Right kidney (tissue), 1 donor: ENCODE measurements around the gene PDE9A.

Experiments used
- DNase-seq: peaks from one replicate; pipeline ENCODE4 v3.0.0-alpha.2; 2016

Gene PDE9A

DNA sequence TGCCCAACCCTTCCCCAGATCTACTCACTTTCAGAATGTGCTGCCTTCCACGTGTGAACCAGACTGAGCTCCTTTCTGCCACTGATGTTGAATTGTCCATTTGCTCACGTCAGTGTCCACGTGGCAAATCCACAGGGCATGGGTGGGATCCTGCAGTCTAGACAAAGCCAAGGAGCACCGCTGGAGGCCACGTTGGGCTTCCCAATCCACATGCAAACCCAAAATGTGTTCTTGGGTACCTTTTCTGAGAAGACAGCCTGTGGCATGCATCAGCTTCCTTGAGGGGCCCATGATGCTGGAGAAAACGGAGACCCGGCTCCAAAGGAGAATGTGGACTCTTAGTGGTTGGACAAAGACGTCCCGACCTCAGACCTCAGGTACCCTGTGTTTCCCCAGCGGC is 87.6 kb downstream of the PDE9A start:
- DNase-seq = no peak

DNA sequence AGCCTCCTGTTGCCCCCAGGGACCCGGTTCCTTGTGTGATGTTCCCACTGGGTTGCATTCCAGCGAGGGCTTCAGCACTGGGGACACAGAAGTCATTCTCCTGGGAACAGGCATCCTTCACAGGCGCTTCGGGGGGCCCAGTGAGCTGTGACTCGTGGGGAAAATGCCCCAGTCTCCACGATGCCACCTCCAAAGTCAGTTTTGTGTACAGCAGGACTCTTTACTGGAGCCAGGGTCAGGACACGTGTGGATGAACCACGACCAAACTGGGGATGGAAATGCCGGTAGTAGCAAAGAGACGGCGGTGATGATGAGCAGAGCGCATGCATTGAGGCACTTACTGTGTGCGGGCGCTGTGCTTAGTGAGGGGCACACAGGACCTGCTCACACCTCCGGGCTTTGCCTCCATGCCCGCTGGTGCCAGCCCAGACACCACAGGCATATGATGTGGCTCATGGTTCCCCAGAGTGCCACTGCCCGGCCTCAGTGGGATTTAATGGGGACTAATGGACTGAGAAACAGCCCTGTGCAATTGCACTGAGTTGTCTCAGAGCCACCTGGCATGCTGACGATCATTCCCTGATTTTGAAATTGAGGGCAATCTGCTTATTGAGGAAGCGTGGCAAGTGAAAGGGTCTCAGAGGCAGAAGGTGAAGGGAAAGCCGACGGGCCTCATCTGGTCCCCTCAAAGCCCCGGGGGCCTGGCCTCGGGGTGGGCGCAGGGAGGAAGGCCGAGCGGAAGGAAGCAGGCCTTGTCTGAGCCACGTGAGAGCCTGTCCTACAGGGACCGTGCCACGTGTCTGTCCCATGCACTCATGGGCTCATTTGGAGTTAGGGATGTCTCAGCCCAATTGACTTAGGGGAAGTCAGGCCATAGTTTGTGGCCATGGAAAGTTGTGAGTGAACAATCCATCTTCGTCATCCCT is 91.4 kb downstream of the PDE9A start:
- no peak for DNase-seq

DNA sequence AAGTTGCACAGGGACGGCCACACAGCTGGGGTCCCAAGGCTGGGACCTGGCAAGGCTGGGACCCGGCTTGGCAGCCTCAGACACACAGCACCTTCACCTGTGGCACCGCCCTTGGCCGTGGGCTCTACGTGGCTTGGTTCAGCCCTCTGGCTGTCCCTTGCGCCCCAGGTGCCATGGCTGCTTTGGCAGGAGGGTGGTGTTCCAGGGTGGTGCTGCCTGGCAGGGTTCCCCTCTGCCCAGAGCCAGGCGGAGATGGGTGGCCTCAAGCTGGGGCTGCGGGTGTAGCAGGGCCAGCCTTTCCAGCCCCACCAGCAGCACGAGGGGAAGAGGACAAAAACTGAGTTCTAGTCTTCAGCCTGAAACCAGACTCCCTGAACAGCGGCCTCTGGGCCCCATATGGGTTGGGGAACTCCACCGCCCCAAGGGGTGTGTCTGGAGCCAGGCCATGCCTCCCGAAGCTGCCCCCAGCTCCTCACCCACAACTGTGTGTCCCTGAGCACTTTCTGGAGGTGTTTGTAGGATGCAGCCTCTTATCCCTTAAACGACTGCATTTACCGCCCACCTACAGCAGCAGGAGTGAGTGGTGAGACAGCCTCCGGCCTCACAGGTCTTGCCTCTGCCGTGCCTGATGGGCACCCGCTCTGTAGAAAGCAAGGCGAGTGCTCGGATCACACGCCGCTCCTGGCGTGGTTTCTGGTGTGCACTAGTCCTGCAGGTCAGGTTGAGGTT is 92.3 kb downstream of the PDE9A start:
- DNase-seq = no peak

DNA sequence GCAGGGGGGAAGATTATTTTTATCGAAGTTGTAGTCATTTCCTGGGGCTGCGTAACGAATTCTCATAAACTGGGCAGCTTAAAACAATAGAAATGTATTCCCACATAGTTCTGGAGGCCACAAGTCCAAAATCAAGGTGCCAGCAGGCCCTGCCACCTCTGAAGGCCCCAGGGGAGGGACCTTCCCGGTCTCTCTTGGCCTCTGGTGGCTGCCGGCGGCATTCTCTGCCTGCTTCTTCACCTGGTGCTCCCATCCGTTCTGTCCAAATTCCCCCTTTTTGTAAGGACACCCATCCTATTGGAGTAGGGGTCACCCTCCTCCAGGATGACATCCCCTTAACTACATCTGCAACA is 92.8 kb downstream of the PDE9A start:
- no peak for DNase-seq

DNA sequence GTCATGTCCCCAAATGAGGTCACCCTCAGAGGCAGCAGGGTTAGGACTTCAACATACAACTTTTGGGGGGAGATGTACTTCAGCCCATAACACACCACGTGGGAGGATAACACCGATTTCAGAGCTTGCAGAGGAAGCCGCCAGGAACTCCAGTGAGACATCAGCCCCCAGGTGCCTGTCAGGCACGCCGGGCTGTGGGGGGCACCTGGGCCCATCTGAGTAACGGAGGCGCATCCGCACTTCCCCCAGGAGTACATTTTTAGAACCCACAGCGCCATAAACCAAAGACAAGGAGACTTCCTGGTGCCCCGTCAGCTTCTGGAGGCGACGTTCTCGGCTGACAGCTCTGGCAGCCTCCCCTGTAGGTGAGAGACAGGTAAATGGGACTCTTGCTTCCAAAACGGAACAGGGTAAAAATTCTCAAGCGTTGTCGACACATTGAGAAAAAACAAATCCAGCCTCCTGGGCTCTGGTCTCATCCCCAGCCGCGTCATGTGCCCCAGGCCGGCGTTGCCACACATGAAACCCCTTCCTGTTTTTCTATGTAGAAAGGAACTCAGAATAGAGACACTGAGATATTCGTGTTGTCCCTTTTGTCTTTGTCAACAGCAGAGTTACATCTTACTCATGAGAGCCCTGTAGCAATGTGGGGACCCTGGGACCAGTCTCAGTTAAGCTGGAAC is 93.3 kb downstream of the PDE9A start:
- DNase-seq = no peak

DNA sequence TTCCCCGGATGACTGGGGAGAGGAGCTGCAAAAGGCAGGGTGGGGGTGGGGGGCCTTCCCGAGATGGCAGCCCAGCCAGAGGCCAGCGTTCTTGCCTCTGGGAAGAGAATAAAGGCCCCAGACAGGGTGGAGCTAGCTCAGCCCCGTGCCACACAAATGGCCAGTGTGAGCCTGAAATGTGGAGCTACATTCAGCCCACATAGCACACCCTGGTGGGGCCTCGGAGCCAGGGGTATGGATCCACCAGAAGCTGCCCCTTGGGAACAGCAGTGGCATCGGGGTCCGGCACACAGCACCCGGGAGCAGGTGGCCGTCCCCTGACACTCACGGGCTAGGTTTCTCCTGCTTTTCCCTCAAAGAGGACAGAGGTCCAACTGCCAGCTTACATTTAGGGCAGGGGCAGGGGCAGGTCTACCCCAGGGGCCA is 93.9 kb downstream of the PDE9A start:
- DNase-seq = no peak

DNA sequence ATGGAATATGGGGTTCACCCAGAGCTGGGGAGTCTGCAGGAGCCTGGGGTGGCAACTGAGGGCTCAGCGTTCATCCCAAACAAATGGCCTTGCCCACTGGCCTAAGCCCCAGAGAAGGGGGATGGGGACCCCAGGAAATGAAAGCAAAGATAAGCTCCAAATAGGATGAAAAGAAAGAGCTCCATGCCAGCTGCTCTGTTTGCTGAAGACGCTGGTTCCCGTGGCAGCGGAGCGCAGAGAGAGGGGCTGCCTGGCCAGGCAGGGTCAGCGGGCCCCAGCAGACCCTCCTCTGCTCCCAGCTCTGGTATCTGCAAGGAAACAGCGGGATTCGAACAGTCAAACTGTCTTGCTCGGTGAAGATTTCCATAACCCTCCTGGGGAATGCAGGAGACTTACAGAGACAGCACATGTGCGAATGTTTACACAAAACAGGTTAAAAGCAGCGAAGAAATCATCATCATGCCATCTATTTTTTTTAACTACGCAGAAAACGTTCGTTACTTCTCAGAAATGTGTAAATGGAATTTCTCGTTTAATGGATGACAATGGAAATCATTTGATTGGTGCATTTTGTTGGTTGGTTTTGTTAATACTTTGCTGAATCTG is 94.4 kb downstream of the PDE9A start:
- no peak for DNase-seq

DNA sequence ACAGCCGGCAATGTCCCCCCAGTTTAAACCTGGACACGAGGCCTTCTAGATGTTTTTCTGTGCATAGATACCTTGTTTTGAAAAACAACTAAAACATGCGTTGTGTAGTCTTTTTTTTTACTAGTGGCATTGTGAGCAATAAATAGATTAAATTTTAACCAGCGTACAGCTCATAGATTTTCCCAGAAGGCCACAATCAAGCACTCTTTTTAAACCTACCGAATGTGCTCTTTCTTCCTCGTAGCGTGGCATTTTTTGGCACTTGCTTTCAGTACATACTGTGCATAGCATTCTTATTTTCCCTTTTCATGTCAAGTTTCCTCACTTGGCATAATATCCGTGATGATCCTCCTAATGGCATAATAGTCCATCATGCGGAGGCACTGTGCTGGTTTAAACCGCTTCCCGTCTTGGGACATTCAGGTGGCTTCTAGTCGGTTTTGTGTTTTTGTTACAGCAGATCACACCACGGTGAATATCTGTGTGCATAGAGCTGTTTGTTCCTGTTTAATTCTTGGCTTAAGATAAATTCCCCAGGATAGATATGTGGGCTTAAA is 95.3 kb downstream of the PDE9A start:
- DNase-seq = no peak

DNA sequence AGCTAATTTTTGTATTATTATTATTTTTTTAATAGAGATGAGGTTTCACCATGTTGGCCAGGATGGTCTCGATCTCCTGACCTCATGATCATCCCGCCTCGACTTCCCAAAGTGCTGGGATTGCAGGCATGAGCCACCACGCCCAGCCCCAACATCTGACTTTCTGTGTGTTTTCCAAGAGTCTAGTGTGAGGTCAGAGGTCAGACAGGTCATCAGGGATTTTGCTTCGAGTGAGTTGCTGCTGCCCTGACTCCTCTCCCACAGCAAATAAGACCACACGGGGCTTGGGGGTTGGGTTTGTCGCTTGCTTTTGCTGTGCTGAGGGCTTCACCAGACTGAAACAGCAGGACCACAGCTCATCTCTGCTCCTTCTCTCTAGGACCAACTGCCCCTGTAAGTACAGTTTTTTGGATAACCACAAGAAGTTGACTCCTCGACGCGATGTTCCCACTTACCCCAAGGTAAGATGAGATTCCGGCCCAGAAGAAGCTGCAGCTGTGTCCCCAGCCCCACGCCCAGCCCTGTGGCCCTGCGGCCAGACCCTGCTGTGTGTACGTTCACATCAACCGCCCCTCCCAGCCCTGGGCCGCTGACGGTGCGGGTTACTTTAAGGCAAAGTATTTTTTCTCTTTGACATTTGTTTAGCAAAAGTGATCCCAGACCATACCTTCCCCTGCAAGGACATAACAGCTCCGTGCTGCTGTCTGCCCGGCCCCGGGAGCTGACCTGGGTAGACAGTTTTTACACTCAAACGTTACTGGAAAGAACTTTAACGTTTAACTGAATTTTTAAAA is 97.5 kb downstream of the PDE9A start:
- no peak for DNase-seq

DNA sequence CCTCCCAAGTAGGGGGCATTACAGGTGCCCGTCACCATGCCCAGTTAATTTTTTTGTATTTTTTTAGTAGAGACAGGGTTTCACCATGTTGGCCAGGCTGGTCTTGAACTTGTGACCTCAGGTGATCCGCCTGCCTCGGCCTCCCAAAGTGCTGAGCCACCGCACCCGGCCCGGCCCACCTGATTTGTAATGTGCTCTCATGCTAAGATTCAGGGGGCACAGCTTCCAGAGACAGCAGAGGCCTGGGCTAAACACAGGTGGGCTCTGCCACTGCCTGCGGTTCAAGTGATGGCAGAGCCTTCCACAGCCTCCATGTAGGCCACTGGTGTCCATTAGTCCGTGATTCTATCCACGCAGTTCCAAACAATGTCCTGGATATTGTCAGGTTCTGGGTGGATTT is 98.4 kb downstream of the PDE9A start:
- DNase-seq = no peak

DNA sequence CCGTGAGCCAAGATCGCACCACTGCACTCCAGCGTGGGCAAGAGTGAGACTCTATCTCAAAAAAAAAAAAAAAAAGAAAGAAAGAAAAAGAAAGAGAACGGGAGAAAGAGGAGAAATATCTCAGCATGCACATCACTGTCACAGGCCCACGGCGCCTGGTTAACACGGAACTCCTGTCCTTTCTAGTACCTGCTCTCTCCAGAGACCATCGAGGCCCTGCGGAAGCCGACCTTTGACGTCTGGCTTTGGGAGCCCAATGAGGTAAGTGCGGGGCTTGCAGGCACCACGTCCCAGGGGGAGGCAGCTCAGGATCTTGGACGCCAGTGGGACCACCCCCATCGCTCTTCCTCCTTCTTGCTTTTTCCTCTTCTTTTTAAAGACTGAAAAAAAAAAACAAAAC is 100.4 kb downstream of the PDE9A start:
- DNase-seq = no peak

DNA sequence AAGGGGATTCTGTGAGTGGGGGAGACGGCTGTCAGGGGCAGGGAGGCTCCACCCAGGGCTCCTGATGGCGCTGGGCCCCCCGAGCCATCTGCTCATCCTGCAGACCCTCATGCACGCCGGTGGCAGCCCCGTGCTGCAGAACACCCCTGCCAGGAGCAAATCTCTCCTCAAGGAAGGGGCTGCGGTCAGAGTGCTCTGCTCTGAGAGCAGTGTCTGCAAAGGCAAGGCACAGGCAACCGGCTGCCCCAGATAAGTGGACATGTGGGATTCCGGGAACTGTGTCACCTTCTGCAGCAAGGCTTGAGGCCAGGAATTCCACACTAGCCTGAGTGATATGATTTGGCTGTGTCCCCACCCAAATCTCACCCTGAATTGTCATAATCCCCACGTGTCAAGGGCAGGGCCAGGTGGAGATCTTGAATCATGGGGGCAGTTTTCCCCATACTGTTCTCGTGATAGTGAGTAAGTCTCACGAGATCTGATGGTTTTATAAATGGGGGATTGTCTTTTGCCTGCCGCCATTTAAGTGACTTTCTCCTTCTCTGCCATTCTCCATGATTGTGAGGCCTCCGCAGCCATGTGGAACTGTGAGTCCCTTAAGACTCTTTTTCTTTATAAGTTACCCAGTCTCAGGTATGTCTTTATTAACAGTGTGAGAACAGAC is 101.0 kb downstream of the PDE9A start:
- no peak for DNase-seq

DNA sequence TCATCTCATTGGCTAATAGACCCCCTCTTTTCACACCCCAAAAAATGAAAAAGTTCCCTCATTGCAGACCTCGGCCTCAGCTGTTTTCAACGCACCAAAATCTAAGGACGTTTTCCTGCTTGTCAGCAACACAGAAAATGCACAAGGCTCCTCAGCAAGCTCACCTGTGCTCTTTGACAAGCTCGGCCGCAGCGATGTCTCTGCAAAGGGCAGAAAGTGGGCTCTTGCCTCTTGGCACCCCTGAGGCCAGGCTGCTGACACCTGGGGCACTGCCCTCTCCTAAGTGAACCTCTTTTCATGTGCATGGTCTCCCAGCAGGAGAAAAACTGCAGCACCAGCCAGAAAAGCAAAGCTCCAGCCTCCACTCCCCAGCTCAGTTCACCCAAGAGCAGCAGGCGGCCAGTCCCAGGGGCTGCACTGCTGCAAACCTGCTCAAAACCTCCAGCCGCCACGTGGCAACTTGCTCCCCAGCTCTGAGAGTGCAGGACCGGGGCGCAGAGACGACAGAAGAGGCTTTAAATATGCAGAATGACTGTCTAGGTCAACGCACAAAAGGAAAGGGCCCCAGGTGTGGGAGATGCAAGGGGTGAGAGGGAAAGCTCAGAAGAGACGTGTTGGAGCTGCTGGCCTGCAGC is 101.7 kb downstream of the PDE9A start:
- no peak for DNase-seq

DNA sequence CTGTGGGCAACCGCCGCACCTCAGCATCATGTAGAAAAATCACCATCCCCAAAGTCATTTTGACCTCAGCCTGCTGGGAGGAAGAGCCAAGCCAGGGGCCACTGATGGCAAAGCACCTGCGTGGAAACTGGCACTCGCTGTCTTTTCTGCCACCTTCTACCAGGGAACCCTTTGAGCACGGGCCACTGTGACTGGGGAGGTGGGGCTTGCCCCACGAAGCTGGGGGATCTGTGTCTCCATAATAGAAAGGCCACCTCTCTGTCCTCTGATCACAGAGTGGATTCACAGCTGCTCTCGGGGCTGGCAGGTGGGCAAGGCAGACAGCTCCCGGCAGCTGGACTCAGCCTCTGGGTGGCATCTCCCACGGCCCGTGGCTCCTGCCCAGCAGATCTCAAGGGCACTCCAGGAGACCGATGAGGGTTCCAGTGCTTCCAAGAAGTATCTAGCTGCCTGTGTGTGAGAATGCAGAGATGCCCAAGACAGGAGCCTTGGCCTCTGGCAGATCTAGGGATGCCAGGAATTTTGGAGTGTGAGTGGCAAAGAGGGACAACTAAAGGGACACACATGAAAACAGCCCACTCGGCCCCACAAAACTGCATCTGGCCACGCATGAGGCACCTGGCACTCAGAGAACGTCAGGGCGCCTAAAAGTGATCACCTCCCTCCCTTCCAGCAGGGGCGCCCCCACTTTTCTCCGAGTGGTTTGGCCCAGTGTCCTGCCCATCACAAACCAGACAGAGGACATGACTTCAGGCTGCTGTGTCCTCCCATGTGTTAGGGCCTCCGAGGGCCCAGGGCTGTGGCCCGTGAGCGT is 102.6 kb downstream of the PDE9A start:
- DNase-seq = no peak

DNA sequence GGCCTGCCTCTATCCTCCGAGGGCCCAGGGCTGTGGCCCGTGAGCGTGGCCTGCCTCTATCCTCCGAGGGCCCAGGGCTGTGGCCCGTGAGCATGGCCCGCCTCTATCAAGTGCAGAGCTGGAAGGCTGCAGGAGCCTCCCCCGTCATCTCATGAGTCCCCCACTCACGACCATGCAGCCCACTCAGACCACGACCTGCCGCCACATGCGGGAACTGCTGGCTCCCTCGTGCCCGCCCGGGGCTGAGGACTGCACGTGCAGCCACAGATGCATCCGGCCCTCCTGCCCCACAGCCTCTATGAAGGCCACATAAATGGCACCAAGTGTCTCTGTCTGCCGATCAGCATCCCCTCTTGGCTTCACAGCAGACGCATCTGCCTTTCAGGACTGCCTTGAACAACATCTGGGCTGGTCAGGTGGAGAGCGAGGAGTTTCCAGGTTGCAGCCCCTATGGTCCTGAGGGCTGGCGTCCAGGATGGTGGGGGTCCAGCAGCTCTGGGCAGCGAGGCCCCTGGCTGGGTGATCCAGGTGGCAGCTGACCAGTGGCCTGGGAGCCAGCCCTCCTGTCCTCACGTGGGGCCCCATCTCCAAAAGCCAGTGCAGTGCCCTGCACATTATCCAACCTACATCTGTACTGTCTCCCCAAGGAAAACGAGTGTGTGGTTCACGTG is 103.3 kb downstream of the PDE9A start:
- DNase-seq = no peak

DNA sequence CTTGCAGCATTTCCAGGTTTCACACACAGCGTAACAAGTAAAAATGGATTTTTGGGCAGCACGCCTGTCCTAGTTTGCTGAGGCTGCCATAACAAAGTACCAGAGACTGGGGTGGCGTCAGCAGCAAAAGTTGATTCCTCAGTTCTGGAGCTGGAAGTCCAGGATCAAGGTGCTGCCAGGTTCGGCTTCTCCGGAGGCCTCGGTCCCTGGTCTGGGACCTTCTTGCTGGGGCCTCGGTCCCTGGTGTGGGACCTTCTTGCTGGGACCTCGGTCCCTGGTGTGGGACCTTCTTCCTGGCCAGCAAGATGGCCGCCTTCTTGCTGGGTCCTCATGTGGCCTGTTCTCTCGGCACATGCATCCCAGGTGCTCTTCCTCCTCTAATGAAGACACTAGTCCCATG is 104.0 kb downstream of the PDE9A start:
- DNase-seq = no peak

DNA sequence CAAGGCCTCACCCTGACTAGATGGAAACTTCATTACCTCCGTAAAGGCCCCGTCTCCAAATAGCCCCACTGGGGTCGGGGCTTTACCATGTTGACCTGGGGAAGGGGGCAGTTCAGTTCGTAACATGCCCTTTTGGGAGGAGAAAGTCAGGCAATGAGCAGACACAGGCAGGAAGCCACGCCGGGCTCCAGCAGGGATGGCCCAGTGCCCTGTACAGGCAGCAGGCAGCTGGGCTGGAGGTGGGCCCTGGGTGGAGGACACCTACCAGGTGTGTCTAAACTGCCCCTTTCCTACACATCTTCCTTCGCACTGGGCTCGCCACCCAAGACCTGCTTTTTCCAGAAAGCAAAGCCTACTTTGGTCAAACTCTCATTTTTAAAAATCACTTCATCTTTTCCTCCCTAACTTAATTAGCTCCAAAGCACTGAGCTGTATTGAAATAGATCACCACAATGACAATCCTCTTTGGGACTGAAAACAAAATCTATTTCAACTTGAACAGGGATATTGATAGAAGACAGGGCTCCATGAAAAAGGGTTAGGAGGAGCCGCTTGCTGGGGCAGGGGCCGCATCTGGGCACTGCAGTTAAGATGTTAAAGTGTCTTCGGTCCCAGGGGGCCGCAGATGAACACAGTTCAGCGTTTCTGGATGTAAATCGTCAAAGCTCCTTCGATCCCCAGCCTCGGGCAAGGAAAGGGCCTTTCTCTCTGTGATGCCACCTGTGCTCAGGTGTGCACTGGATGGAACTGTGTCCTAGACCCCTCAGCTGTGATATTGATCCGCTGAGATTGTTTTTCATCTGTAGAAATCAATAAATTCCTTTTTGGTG is 104.6 kb downstream of the PDE9A start:
- no peak for DNase-seq
